ENCODE results near the gene TSPEAR.

The TSPEAR gene

GRCh38 chr21:44609193-44609592 is 102.2 kb downstream of the TSPEAR start:
- Mint-ChIP-seq H3K4me3 (no peak overlapping the region), H3K36me3 (ENCODE audit: low read depth) (peaks cover 3% of the 10 kb centered on the region), H3K27ac (no peak overlapping the region), H3K4me1 (no peaks in the 10 kb centered on the region), H3K9me3 (peaks cover 40% of the 10 kb centered on the region), H3K27me3 (ENCODE audit: low read depth) (peaks cover 8% of the 10 kb centered on the region)
- TF ChIP-seq, protein P1, sequence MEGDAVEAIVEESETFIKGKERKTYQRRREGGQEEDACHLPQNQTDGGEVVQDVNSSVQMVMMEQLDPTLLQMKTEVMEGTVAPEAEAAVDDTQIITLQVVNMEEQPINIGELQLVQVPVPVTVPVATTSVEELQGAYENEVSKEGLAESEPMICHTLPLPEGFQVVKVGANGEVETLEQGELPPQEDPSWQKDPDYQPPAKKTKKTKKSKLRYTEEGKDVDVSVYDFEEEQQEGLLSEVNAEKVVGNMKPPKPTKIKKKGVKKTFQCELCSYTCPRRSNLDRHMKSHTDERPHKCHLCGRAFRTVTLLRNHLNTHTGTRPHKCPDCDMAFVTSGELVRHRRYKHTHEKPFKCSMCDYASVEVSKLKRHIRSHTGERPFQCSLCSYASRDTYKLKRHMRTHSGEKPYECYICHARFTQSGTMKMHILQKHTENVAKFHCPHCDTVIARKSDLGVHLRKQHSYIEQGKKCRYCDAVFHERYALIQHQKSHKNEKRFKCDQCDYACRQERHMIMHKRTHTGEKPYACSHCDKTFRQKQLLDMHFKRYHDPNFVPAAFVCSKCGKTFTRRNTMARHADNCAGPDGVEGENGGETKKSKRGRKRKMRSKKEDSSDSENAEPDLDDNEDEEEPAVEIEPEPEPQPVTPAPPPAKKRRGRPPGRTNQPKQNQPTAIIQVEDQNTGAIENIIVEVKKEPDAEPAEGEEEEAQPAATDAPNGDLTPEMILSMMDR (IDR thresholded peaks at IDR 0.05; ENCODE audit: unreplicated experiment in 3 of 3) = no peak

DNA sequence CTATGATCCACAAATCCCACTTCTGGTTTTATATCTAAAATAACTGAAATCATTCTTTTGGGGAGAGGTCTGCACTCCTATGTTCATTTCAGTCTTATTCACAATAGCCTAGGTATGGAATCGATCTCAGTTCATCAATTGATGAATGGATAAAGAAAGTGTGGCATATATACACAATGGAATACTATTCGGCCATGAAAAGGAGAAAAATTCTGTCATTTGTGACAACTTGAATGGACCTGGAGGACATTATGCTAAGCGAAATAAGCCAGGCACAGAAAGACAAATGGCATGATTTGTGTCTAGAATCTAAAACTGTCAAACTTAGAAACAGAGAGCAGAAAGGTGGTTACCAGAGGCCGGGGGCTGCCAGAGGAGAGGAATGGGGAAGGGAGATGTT is 104.9 kb downstream of the TSPEAR start:
- Mint-ChIP-seq H3K4me3 (no peak overlapping the region), H3K27me3 (ENCODE audit: low read depth) (peaks cover 14% of the 10 kb centered on the region), H3K27ac (no peak overlapping the region), H3K9me3 (peaks cover 39% of the 10 kb centered on the region), H3K4me1 (no peaks in the 10 kb centered on the region), H3K36me3 (ENCODE audit: low read depth) (peaks cover 3% of the 10 kb centered on the region)
- TF ChIP-seq, protein P1 (IDR thresholded peaks at IDR 0.05; ENCODE audit: unreplicated experiment in 3 of 3) = no peak

DNA sequence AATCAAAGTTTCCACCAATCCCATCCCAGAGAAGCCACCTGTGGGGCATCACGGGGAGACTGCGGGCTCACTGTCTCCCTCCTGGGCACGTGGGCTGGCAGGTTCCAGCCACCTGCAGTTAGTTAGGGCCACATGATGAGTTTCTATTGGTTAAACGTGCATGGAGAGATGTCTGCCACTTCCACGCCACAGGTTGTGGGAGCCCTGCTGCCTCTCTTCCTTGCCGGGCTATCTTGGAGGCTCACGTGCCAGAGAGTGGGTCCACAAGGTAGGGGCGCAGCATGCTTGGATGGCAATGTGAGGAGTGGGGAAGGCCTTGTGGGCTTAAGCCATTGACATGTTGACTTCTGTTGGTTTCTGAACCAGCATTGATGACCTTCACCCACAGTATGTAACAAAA is 107.5 kb downstream of the TSPEAR start:
- Mint-ChIP-seq H3K4me1 (no peaks in the 10 kb centered on the region), H3K4me3 (no peak overlapping the region), H3K27me3 (ENCODE audit: low read depth) (peaks cover 17% of the 10 kb centered on the region), H3K27ac (no peak overlapping the region), H3K36me3 (ENCODE audit: low read depth) (peaks cover 2% of the 10 kb centered on the region), H3K9me3 (peaks cover 16% of the 10 kb centered on the region)
- TF ChIP-seq, protein P1 (IDR thresholded peaks at IDR 0.05; ENCODE audit: unreplicated experiment in 3 of 3) = no peak

DNA sequence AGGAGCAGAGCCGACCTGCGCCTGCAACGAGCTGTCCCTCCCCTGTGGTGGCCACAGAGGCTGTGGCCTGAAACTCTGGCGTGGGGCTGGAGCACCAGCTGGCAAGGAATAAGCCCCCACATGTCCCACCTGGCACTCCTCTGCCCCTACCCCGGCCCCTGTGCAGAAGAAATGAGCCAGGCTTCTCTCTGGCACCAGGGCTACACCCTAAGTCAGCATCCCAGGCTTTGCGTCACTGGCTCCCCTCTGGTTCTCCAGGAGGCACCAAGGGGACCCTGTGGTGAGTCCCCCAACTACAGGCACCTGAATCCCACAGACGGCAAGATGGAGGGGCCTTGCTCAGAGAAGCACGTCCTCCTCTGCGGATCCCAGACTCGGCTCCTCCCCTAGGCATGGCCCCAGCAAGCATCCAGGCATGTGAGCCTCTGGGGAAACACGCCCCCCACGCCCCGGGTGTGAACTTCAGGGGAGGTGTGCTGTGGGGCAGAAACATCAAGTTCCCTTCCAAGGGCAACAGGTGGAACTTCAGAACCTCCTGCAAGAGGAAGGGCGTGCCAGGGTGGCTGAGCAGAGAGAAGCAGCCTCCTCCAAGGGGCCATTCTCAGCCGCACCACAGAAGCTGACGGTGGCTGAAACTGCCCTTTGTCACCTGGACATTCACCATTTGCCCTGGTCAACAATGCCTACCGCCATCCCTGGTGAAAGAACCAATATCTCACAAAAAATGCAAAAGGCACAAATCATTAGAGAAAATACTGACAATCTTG is 108.1 kb downstream of the TSPEAR start:
- Mint-ChIP-seq H3K27ac (no peak overlapping the region), H3K36me3 (ENCODE audit: low read depth) (no peaks in the 10 kb centered on the region), H3K4me3 (no peak overlapping the region), H3K4me1 (no peaks in the 10 kb centered on the region), H3K9me3 (peaks cover 18% of the 10 kb centered on the region), H3K27me3 (ENCODE audit: low read depth) (peaks cover 17% of the 10 kb centered on the region)
- TF ChIP-seq, protein P1 (IDR thresholded peaks at IDR 0.05; ENCODE audit: unreplicated experiment in 3 of 3) = no peak

- H3K36me3 Mint-ChIP-seq (ENCODE audit: low read depth) = no peaks in the 10 kb centered on the region
- peaks cover 17% of the 10 kb centered on the region for H3K27me3 Mint-ChIP-seq (ENCODE audit: low read depth)
- no peak overlapping the region for H3K4me3 Mint-ChIP-seq
- no peaks in the 10 kb centered on the region for H3K4me1 Mint-ChIP-seq
- H3K27ac Mint-ChIP-seq = no peak overlapping the region
- TF ChIP-seq, protein P1 (IDR thresholded peaks at IDR 0.05; ENCODE audit: unreplicated experiment in 3 of 3) = no peak
- peaks cover 15% of the 10 kb centered on the region for H3K9me3 Mint-ChIP-seq
Observed at GRCh38 chr21:44602463-44602850, 108.9 kb downstream of the TSPEAR start.

Data from nephron (organoid).